Panc1 (cell line): ENCODE measurements around the gene CROCC2.

Source experiments
- CTCF ChIP-seq: fragments of 450-650 bp; IDR thresholded peaks from 2 replicates; pipeline ENCODE4 v1.5.1; 2017; ENCODE audit warnings: mild to moderate bottlenecking
- POLR2AphosphoS5 ChIP-seq: IDR thresholded peaks from 2 replicates; pipeline ENCODE4 v1.6.1; 2012; ENCODE audit warnings: mild to moderate bottlenecking, low read depth, low read length, moderate library complexity
- REST ChIP-seq, 2 experiments: IDR thresholded peaks; 2 replicates each; pipeline ENCODE4 v1.6.1; 2011 to 2012; ENCODE audit warnings: low read depth in 2 of 2, control low read depth in 1 of 2, low read length in 1 of 2, mild to moderate bottlenecking in 1 of 2, moderate library complexity in 1 of 2; ENCODE audit not compliant: insufficient read depth in 1 of 2
- SIN3A ChIP-seq: IDR thresholded peaks from 2 replicates; pipeline ENCODE4 v1.6.1; 2012; ENCODE audit warnings: low read depth, mild to moderate bottlenecking, low read length, moderate library complexity, borderline replicate concordance; ENCODE audit not compliant: insufficient read depth
- TCF7L2 ChIP-seq: IDR thresholded peaks from 2 replicates; pipeline ENCODE4 v1.6.1; 2011; ENCODE audit warnings: mild to moderate bottlenecking, low read depth, low read length, inconsistent platforms

GRCh38 chr2:240886023-240886565 lies 20.0 kb upstream of the CROCC2 start:
- TF ChIP-seq REST (IDR thresholded peaks at IDR 0.05; ENCODE audit: insufficient read depth in 1 of 2, low read depth in 2 of 2, low read length in 1 of 2) (no peak), CTCF (no peak), TCF7L2 (no peak), POLR2AphosphoS5 (no peak), SIN3A (no peak)
